Activated T-helper 1 cell treated with anti-CD3 and anti-CD28 coated beads, Interleukin-2, amount 50 U/mL, for 16 hours (primary cell): ENCODE data around the gene IL17RE.
"Not testable (repeated sequence)": the region's sequence is repeated elsewhere in the genome, so short reads cannot be mapped to it uniquely, and the experiment has no call there.

Experiments
- DNase-seq, 2 donors: peaks; one replicate each; pipeline ENCODE4 v3.0.0-alpha.2; 2020; ENCODE audit warnings: low read depth in 1 of 2, low spot score in 1 of 2

IL17RE gene, protein sequence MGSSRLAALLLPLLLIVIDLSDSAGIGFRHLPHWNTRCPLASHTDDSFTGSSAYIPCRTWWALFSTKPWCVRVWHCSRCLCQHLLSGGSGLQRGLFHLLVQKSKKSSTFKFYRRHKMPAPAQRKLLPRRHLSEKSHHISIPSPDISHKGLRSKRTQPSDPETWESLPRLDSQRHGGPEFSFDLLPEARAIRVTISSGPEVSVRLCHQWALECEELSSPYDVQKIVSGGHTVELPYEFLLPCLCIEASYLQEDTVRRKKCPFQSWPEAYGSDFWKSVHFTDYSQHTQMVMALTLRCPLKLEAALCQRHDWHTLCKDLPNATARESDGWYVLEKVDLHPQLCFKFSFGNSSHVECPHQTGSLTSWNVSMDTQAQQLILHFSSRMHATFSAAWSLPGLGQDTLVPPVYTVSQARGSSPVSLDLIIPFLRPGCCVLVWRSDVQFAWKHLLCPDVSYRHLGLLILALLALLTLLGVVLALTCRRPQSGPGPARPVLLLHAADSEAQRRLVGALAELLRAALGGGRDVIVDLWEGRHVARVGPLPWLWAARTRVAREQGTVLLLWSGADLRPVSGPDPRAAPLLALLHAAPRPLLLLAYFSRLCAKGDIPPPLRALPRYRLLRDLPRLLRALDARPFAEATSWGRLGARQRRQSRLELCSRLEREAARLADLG

DNA sequence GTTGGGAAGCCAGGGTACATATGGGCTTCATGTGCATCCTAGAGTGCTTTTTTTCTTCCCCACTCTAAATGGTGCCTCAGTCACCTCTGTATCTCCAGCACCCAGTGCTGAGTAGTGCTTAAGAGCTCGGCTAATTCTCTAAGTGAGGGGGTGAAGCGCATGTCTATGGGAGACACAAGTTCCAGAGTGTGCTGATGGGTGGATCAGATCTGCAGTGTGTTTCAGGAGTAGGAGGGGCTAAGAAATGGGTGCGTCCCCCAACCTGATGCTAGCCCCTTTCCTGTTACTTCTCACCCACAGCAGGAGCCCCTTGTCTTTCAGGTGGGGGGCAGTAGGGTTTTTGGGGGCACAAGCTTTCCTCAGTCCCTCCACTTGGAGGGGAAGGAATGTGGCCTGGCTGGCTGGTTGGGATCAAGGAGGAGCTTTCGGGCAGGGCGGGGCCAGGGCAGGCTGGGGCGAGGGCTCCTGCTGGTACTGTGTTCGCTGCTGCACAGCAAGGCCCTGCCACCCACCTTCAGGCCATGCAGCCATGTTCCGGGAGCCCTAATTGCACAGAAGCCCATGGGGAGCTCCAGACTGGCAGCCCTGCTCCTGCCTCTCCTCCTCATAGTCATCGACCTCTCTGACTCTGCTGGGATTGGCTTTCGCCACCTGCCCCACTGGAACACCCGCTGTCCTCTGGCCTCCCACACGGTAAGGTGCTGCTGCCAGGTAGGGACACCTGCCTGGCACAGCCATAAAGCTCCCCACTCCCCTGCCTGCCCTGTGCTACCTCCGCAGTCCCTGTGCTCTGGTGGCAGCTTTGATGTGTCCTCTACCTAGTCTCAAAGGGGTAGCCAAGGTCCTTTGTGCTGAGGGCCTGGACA, at the start of gene IL17RE:
IL17RE (plus strand) TSS at position 477 of the 866 bp plus-strand sequence; CDS start at position 562, 85 bp downstream.
- DNase-seq, result no peak

DNA sequence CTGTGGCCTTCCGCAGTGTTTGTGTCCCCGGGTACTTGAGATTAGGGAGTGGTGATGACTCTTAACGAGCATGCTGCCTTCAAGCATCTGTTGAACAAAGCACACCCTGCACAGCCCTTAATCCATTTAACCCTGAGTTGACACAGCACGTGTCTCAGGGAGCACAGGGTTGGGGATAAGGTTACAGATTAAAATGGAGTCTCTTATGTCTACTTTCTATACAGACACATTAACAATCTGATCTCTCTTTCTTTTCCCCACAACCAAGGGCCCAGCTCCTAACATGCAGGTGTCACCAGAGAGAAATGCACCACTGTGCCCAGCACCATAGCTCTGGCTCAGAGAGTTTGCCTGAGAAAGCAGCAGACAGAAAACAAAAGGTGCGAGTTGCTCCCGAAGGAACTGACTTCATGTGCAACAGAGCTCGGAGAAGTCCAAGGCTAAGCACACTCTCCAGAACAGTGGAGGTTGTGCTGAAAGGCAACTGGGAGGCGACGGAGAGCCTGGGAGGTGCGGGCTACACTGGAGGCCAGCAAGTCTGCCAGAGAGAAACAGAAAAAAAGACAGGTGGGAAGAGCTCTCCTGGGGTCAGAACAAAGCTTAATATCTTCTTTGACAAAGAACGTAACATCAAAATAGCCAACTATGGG, 48.2 kb upstream of the IL17RE start:
- not testable (repeated sequence) for DNase-seq

GRCh38 chr3:9855594-9855993, 47.1 kb upstream of the IL17RE start:
- no peak for DNase-seq

DNA sequence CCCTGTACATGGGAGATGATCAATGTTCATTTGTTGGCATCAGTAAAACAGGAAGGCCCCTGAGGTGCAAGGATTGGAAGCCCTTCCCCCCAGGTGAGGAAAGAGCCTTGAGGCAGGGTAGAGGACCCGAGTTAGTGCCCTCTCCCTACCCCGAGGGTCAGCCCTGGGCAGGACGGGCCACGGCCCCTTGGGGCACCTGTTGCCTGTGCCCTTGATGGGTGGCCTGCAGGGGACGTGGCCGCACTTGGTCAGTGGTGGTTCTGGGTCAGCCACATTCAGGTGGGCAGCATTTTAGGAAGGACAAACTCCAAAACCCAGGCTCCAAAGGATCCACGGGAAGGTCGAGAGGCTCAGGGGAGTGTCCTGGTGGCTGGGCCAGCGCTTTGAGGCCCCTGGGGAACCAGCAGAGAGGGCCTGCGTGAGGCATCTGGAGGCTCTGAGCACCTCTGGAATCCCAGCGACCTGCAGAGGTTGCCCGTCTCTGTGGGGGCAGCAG, 43.1 kb upstream of the IL17RE start:
- DNase-seq, result no peak

GRCh38 chr3:9861201-9861600, 41.4 kb upstream of the IL17RE start:
- no peak for DNase-seq

GRCh38 chr3:9861626-9862130, 41.0 kb upstream of the IL17RE start:
- no peak for DNase-seq

- DNase-seq, result no peak
Observed at GRCh38 chr3:9862391-9863057, 40.1 kb upstream of the IL17RE start.

- DNase-seq, result no peak
Observed at GRCh38 chr3:9863058-9863772, 39.4 kb upstream of the IL17RE start.

GRCh38 chr3:9864200-9864927, 38.3 kb upstream of the IL17RE start:
- no peak for DNase-seq

DNA sequence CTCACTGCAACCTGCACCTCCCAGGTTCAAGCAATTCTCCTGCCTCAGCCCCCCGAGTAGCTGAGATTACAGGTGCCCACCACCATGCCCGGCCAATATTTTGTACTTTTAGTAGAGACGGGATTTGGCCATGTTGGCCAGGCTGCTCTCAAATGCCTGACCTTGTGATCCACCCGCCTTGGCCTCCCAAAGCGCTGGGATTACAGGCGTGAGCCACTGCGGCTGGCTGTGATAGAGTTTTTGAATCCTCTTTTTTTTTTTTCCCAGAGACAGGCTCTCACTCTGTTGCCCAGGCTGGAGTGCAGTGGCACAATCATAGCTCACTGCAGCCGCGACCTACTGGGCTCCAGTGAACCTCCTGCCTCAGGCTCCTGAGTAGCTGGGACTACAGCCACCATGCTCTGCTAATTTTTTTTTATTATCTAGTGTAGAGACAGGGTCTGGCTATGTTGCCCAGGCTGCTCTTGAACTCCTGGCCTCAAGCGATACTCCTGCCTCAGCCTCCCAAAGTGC, 37.5 kb upstream of the IL17RE start:
- DNase-seq, result not testable (repeated sequence)

DNA sequence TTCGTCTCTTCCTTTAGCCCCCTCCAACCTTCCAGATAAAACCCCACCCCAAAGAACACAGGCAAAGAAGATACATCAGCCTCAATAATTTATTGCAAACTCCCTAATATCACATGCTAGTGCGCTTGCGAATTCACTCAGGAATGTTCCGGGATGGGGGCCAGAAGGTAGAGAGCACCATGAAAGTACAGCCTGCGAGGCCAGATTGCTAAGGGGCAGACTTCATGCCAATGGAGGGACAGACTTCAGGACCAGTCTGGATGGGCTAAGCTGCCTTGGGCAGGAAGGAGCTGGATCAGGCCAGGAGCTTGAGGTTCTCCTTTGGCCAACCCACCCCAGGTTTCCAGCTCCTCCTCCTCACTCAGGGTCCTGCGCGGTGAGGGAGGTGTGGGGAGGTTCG, 36.0 kb upstream of the IL17RE start:
- no peak for DNase-seq

DNA sequence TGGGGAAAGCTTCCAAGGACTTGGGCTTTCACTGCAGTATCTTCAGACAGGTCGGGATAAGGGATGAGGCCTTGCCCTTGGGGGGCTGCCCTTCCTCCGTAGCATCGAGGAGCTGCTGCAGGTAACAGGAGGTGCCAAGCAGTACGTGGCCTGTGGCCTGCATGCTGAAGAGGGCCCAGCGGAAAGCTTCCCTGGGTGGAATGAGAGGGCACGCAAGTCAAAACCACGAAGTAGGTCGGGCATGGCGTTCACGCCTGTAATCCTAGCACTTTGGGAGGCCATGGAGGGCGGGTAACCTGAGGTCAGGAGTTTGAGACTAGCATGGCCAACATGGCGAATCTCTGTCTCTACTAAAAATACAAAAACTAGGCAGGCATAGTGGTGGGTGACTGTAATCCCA, 35.5 kb upstream of the IL17RE start:
- DNase-seq, result no peak

- DNase-seq, result no peak
Observed at GRCh38 chr3:9869955-9870354, 32.7 kb upstream of the IL17RE start.

- DNase-seq, result no peak
Observed at GRCh38 chr3:9870978-9871377, 31.7 kb upstream of the IL17RE start.

GRCh38 chr3:9872067-9872466, 30.6 kb upstream of the IL17RE start:
- not testable (repeated sequence) for DNase-seq

DNA sequence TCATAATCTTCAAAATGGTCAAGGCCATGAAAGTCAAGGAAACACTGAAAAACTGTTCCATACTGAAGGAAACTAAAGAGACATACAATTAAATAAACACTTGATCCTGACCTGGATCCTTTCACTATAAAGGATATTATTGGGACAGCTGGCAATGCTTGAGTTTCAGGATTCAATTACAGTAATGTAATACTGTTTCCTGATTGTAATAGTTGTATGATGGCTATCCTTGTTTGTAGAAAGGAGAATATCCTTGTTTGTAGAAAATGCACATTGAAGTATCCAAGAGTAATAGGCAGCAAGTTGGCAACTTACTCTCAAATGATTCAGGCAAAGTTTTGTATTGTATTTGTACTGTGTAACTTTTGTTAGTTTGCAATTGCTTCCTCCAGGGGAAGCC, 27.2 kb upstream of the IL17RE start:
- DNase-seq, result no peak

DNA sequence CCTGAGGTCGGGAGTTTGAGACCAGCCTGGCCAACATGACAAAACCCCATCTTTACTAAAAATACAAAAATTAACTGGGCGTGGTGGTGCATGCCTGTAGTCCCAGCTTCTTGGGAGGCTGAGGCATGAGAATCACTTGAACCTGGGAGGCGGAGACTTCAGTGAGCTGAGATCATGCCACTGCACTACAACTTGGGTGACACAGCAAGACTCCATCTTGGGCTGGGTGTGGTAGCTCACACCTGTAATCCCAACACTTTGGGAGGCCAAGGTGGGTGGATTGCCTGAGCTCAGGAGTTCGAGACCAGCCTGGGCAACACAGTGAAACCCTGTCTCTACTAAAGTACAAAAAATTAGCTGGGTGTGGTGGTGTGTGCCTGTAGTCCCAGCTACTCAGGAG, 26.4 kb upstream of the IL17RE start:
- not testable (repeated sequence) for DNase-seq

DNA sequence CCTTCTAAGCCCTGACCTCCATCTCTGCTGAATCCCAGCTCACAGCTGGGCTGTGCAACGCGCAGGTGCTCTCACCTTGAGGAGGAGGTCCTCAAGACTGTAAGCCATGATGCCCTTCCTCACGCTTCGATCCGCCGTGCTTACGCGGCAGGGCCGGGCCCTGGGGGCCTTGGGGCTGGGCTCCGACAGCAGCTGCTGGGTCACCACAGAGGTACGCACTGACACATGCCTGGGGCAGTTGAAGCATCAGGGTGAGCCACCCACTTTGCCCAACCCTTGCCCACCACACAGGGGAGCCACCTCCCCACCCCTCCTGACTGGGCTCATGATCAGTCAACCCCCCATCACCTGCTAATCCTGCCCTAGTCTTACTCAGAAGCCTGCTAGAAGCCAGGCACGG, 25.7 kb upstream of the IL17RE start:
- DNase-seq, result no peak

- DNase-seq, result no peak
Observed at GRCh38 chr3:9878700-9879099, 23.9 kb upstream of the IL17RE start.
